ENCODE data around the gene FECH. TPM values are rescaled to one million over a fixed set of nuclear protein-coding genes. Genes with fewer than 3 reads are reported as not detected.
A peak's percentile ranks its signal among the peaks of the same experiment; 100 is the strongest.

FECH gene
- total RNA-seq, 1 donor from 2014 or later, result 19.2 TPM

DNA sequence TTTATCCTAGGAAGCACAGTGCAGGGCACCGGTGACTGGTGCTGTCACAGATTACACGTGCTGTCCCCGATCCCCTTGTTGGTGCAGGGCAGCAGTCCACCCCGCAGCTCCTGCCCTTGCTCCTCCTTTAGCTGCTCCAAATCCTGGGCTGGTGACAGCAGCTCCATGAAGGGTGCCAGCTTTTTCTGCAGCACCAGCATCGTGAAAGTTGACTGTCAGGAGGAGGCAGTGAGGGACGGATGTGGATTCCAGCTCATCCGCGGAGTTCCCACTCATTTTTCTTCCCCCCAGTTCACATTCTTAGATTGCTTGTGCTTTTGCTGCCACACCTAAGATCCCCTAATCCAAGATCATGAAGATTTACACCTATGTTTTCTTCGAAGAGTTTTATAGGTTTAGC is 83.9 kb downstream of the FECH start:
- FAIRE-seq, result no peak

DNA sequence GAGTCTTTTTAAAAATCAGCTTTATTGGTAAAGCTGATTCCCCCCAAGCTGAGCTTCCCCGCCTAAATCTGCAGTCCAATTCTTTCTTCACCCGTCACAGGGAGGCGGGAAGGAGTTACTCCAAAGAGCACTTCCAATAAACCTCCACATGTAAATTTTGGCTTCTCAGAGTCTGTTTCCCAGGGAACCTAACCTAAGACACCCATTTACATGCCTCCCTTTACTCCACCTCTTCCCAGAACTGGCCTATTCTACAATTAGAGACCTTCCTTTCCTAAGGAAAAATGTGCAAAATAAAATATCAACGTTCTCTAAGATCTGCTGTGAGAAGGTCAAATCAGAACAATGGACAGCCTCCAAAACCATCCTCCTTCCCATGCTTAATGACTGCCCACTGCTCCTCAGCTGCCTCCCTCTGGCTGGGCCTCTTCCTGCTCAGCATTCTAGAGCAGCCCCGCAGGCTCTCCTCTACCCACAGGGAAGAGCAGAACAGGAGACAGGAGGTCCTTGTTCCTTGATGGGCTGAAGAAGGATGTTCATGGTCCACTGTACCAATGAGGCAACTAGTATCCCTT is 87.7 kb downstream of the FECH start:
- H3K36me3 ChIP-seq (ENCODE audit: control insufficient read depth, insufficient read depth, low read length), result no peaks in the 10 kb centered on the region
- no peaks in the 10 kb centered on the region for H3K27me3 ChIP-seq (ENCODE audit: control insufficient read depth, insufficient read depth, low read length)
- FAIRE-seq, result peak; percentile 13
- TF ChIP-seq, protein P1, sequence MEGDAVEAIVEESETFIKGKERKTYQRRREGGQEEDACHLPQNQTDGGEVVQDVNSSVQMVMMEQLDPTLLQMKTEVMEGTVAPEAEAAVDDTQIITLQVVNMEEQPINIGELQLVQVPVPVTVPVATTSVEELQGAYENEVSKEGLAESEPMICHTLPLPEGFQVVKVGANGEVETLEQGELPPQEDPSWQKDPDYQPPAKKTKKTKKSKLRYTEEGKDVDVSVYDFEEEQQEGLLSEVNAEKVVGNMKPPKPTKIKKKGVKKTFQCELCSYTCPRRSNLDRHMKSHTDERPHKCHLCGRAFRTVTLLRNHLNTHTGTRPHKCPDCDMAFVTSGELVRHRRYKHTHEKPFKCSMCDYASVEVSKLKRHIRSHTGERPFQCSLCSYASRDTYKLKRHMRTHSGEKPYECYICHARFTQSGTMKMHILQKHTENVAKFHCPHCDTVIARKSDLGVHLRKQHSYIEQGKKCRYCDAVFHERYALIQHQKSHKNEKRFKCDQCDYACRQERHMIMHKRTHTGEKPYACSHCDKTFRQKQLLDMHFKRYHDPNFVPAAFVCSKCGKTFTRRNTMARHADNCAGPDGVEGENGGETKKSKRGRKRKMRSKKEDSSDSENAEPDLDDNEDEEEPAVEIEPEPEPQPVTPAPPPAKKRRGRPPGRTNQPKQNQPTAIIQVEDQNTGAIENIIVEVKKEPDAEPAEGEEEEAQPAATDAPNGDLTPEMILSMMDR (IDR thresholded peaks at IDR 0.05; ENCODE audit: insufficient read depth, low read length, severe bottlenecking), result no peak
- no peak for DNase-seq (ENCODE audit: low read depth)
- H3K4me3 ChIP-seq (ENCODE audit: low read depth, low read length), result no peak overlapping the region

More for the DNA sequence above, 83.9 kb downstream of the FECH start:
- H3K36me3 ChIP-seq (ENCODE audit: control insufficient read depth, insufficient read depth, low read length), result no peaks in the 10 kb centered on the region
- no peak for DNase-seq (ENCODE audit: low read depth)
- no peak overlapping the region for H3K4me3 ChIP-seq (ENCODE audit: low read depth, low read length)
- TF ChIP-seq, protein P1 (IDR thresholded peaks at IDR 0.05; ENCODE audit: insufficient read depth, low read length, severe bottlenecking), result no peak
- no peaks in the 10 kb centered on the region for H3K27me3 ChIP-seq (ENCODE audit: control insufficient read depth, insufficient read depth, low read length)

Other genes starting within 250 kb of the FECH start
- gene ST8SIA3, start 234.1 kb downstream of the FECH start, total RNA-seq, result not detected in 2 replicates
- gene ONECUT2, start 151.3 kb downstream of the FECH start, total RNA-seq, result under 0.01 TPM in 2 replicates
- 388 and 396 TPM in 2 replicates for gene NARS1, start 35.1 kb upstream of the FECH start, total RNA-seq
- 20.8 and 32.1 TPM in 2 replicates for gene ATP8B1, start 216.6 kb upstream of the FECH start, total RNA-seq

All from bronchial epithelial cell (primary cell).